Right ventricle myocardium inferior (tissue), 1 donor: ENCODE data around the gene PDE6D. TPM values are rescaled to one million over a fixed set of nuclear protein-coding genes. Genes with fewer than 3 reads are reported as not detected.

Experiments
- ATAC-seq: fragments of 200-7000 bp; cut with Tn5 transposase; one replicate; pipeline ENCODE4 v1.9.1; 2020; ENCODE audit warnings: mild to moderate bottlenecking, moderate library complexity
- DNase-seq: peaks from one replicate; pipeline ENCODE4 v3.0.0; 2021; ENCODE audit errors: missing footprints
- intact Hi-C: fragments of 100-400 bp; cut with DNase I; formaldehyde crosslinking; loops from one replicate; pipeline ENCODE4 v1.11.0; 2022
- total RNA-seq: library from RNA; stranded (reverse); fragmentation: NEBNext Ultra II Directional; extraction: Animal tissue kit (Norgen Biotek cat#: 25700); gene quantifications from one replicate; pipeline ENCODE4 v1.2.1, GENCODE V29; 2021
- donor health status: DM: no; HTN: yes; CAD: no; lungs with severe emphysema.

Gene PDE6D
- total RNA-seq, 1 donor from 2014 or later = 14.5 TPM

DNA sequence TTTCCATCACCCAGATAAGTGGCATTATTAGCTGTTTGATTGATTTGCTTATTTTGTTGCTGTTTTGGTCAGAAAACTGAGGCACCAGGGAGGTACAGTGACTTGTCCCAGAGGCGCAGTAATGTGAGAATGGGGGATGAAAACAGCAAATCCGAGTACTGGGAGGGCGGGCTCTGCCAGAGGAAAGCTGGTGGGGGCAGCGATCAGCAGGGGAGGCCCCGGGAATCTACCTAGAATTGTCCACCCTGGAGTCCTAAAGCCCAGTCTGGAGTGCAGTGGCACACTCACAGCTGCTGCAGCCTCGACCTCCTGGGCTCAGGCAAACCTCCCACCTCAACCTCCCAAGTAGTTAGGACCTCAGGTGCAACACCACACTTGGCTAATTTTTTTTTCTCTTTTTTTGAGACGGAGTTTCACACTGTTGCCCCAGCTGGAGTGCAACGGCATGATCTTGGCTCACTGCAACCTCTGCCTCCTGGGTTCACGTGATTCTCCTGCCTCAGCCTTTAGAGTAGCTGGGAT is 89.8 kb downstream of the PDE6D start:
- DNase-seq (no peak), ATAC-seq (no peak)
- intact Hi-C loops = no loop called here

- intact Hi-C loops = no loop called here
- DNase-seq = no peak
- ATAC-seq = no peak
Observed at GRCh38 chr2:231689124-231689893, 91.8 kb downstream of the PDE6D start.

GRCh38 chr2:231688719-231689118 is 92.4 kb downstream of the PDE6D start:
- no peak for ATAC-seq
- intact Hi-C loops = no loop called here
- DNase-seq = no peak

- ATAC-seq (no peak), DNase-seq (no peak)
- intact Hi-C loops = no loop called here
Observed at GRCh38 chr2:231687961-231688360, 93.1 kb downstream of the PDE6D start.

DNA sequence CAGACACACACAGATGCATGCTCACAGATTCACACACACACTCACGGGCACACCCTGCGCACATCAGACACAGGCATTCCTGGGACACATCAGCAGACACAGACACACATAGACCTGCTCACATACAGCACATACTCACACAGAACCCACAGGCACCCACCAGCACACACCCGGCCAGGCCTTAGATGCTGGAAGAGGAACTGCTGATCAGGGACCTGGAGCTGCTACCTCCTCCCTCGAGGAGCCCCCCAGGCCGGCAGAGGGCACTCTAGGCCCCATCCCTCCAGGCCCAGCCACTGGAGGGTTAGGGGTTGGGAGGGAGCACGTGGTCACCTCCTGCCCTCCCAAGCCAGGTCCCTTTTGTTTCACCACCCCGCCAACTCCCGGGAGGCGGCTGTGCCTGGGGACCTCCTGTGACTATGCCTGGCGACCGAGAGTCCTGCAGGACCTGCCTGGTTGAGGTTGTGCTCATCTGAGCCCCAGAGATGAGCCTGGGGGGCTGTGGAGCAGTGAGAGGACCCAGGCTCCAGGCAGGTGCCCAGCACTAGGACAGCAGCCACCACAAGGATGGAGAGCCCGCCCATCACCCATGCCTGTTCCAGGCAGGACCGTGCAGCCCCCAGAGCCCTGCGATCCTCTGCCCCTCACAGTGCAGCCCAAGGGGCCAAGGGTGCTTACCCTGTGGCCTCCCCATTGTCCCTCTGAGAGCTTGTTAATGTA is 93.8 kb downstream of the PDE6D start:
- intact Hi-C loops = no loop called here
- ATAC-seq = peak; percentile 61
- no peak for DNase-seq

DNA sequence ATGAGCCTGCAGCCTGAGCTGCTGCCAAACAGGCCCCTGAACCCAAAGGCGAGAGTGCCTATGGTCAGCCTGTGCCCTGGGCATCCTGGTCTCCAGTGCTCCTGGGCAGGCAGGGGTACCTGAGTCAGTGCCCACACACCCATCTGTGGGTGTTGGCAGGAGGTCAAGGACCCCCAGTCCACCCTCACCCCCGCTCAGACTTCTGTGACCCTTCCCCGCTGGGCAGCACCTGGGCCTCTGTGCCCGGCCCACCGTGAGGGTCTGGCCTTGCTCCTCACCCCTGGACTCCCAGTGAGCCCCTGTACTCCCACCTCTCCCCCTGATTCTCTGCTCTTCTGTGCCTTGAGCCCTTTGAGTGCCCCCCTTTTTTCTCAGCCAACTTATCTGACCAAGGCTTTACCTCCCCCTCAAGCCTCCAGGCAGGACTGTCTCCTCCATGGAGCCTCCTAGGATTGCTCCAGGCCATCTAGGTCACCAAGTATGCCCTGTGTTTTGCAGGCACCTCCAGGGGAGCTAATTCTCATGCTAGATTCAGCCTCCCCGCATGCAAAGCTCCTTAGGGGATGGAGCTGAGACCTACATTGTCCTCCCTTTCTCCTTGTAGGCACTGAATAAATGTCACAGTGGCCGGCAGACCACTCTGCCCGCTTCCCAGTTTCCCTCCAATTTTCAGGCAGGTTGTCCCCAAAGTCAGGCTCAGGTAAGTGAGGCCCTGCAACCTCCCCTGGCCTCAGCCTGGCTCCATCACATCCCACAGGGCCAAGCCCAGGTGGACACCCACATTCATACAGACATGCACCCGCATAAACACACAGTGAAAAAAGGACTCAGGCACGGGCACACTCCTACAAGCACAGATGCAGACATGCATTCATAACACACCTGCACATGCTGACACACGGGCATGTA is 94.6 kb downstream of the PDE6D start:
- ATAC-seq (no peak), DNase-seq (no peak)
- intact Hi-C loops = no loop called here

DNA sequence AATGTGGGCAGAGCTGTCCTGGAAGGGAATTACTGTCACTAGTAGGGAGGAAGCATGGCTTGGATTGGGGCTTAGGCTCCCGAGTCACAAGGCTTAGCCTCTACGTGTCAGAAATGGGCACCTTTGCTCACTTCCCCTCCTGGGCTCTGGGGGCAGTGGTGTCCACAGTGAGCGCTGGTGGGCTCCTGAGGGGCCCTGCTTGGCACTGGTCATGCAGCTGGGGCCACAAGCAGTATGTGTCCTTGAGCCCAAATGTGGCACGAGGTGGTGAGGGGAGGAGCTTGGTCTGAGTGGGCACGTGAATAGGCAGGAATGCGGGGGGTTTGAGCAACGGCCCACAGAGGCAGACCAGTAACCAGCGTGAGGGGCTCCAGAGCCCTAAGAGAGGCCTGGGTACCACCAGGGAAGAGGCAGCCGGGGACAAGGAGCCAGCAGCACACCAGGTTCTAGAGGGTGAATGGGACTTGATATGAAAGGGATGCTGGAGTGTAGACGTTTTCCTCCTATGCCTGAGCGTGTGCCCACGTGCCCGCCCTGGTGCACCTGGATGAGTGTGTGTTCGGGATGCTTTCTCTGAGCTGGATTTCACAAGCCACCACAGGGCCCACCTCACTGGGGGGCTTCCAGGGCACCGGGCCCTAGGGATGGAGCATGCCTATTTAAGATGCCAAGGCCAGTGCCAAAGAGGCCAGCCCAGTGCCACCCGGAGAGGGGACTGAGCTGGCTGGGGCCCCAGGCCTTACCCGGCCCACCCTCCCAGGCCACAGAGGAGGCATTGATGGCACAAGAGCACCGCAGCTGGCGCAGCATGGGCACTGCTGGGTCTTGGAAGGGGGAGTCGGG is 95.5 kb downstream of the PDE6D start:
- intact Hi-C loops = no loop called here
- no peak for ATAC-seq
- no peak for DNase-seq

DNA sequence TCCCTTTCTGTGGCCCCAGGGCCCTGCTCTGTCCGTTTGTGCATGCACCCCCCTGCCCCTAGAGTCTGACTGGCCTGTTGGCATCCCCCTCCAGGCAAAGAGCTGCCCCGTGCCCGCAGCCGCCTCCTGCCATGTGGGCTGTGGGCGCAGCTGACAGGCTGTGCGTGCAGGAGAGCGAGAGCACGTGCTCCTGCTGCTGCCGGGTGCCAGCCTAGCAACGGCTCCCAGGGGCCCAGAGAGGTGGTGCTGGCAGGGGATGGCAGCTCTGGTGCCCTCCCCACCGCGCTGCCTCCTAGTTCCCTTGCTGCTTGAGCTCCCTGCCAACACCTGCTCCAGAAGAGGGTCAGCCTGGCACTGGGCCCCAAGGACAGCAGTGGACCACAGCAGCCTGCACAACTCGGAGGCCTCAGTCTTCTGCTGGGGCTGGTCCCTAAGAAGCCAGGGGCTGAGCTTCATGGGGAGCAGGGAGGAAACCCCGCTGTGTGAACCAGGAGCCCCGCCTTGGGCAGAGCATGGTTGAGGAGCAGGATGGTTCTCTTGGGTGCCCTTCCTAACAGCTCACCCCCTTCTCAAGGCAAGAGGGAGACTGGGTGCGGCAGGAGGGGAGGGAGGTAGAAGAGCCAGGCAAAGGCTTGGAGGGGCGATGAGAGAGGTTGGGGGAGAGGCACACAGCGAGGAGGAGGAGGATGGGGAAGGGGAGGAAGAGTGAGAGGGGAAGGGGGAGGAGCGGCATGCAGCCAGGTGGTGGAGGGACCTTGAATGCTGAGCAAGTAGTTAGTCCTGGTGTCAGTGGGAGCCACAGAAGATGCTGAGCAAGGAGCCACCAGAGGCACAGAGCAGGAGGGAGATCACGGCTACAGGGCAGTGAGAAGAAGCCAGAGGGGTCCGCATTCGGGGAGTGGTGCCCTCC is 96.5 kb downstream of the PDE6D start:
- ATAC-seq = peak; percentile 36
- no peak for DNase-seq
- intact Hi-C loops = no loop called here

- DNase-seq (no peak), ATAC-seq (no peak)
- intact Hi-C loops = no loop called here
Observed at GRCh38 chr2:231683292-231684235, 97.5 kb downstream of the PDE6D start.

- DNase-seq (no peak), ATAC-seq (no peak)
- intact Hi-C loops = no loop called here
Observed at GRCh38 chr2:231682603-231683291, 98.3 kb downstream of the PDE6D start.

Other genes starting within 250 kb of the PDE6D start
- not detected for gene TEX44, start 188.4 kb downstream of the PDE6D start, total RNA-seq
- 264 TPM for gene PTMA, start 72.8 kb downstream of the PDE6D start, total RNA-seq
- 19.8 TPM for gene COPS7B, start 5.2 kb upstream of the PDE6D start, total RNA-seq
- 16.1 TPM for gene NPPC, start 145.1 kb upstream of the PDE6D start, total RNA-seq
- gene DIS3L2, start 180.4 kb upstream of the PDE6D start, total RNA-seq = 16.9 TPM